ENCODE measurements around the gene LIPH.
"Not testable (repeated sequence)": the region's sequence is repeated elsewhere in the genome, so short reads cannot be mapped to it uniquely, and the experiment has no call there.

GRCh38 chr3:185466123-185466522, 86.3 kb downstream of the LIPH start:
- TF ChIP-seq REST (IDR thresholded peaks at IDR 0.05; ENCODE audit: low read depth, low read length); CHD4 (IDR thresholded peaks at IDR 0.05); ZNF384 (IDR thresholded peaks at IDR 0.05; ENCODE audit: borderline replicate concordance, low read depth, low read length); MTA3 (IDR thresholded peaks at IDR 0.05; ENCODE audit: borderline replicate concordance, low read length); SPI1 (IDR thresholded peaks at IDR 0.05; ENCODE audit: borderline replicate concordance, insufficient read depth, low read depth, low read length): not testable (repeated sequence)
- TF ChIP-seq, protein P1, sequence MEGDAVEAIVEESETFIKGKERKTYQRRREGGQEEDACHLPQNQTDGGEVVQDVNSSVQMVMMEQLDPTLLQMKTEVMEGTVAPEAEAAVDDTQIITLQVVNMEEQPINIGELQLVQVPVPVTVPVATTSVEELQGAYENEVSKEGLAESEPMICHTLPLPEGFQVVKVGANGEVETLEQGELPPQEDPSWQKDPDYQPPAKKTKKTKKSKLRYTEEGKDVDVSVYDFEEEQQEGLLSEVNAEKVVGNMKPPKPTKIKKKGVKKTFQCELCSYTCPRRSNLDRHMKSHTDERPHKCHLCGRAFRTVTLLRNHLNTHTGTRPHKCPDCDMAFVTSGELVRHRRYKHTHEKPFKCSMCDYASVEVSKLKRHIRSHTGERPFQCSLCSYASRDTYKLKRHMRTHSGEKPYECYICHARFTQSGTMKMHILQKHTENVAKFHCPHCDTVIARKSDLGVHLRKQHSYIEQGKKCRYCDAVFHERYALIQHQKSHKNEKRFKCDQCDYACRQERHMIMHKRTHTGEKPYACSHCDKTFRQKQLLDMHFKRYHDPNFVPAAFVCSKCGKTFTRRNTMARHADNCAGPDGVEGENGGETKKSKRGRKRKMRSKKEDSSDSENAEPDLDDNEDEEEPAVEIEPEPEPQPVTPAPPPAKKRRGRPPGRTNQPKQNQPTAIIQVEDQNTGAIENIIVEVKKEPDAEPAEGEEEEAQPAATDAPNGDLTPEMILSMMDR (IDR thresholded peaks at IDR 0.05 in 2 of 3, conservative IDR thresholded peaks at IDR 0.05 in 1 of 3; ENCODE audit: control insufficient read depth in 2 of 3, extremely low read depth in 1 of 3, insufficient read depth in 1 of 3, low read depth in 3 of 3, low read length in 3 of 3), result not testable (repeated sequence)

Data from GM12878 (cell line).